HepG2 (cell line): Measurements from ENCODE around the gene GRM4. TPM values are rescaled to one million over a fixed set of nuclear protein-coding genes. Genes with fewer than 3 reads are reported as not detected.
A peak's percentile ranks its signal among the peaks of the same experiment; 100 is the strongest.

Source experiments
- EED ChIP-seq: sonication (generic); formaldehyde crosslinking; IDR thresholded peaks from 2 replicates; pipeline ENCODE4 v1.5.0; 2020; ENCODE audit warnings: mild to moderate bottlenecking, missing genetic modification reagents
- FOXO1 ChIP-seq: sonication (generic); formaldehyde crosslinking; IDR thresholded peaks from 2 replicates; pipeline ENCODE4 v1.4.0; 2020; ENCODE audit warnings: missing genetic modification reagents
- HDAC2 ChIP-seq: sonication (generic); formaldehyde crosslinking; IDR thresholded peaks from 2 replicates; pipeline ENCODE4 v1.4.0; 2020; ENCODE audit warnings: missing genetic modification reagents
- HNRNPL ChIP-seq: fragments of 200-400 bp; formaldehyde crosslinking; IDR thresholded peaks from 2 replicates; pipeline ENCODE4 v1.6.1; 2017; ENCODE audit warnings: mild to moderate bottlenecking, low read depth, low read length
- KIAA2018 ChIP-seq: sonication (generic); formaldehyde crosslinking; IDR thresholded peaks from 2 replicates; pipeline ENCODE4 v1.5.0; 2020; ENCODE audit warnings: mild to moderate bottlenecking, missing genetic modification reagents, borderline replicate concordance
- MAF1 ChIP-seq: sonication (generic); formaldehyde crosslinking; IDR thresholded peaks from 2 replicates; pipeline ENCODE4 v1.5.0; 2020; ENCODE audit warnings: missing genetic modification reagents, borderline replicate concordance
- MLLT10 ChIP-seq: sonication (generic); formaldehyde crosslinking; IDR thresholded peaks from 2 replicates; pipeline ENCODE4 v1.4.0; 2020; ENCODE audit warnings: missing genetic modification reagents
- RBAK ChIP-seq: sonication (generic); formaldehyde crosslinking; IDR thresholded peaks from 2 replicates; pipeline ENCODE4 v1.5.1; 2020; ENCODE audit warnings: mild to moderate bottlenecking, missing genetic modification reagents
- REPIN1 ChIP-seq: sonication (generic); formaldehyde crosslinking; IDR thresholded peaks from 2 replicates; pipeline ENCODE4 v1.8.0; 2022; ENCODE audit warnings: missing genetic modification reagents, low read depth, mild to moderate bottlenecking, borderline replicate concordance
- SATB2 ChIP-seq: sonication (generic); formaldehyde crosslinking; IDR thresholded peaks from 2 replicates; pipeline ENCODE4 v1.5.0; 2020; ENCODE audit warnings: missing genetic modification reagents
- SNAPC5 ChIP-seq: sonication (generic); formaldehyde crosslinking; IDR thresholded peaks from 2 replicates; pipeline ENCODE4 v1.8.1; 2023; ENCODE audit warnings: mild to moderate bottlenecking, missing genetic modification reagents, borderline replicate concordance
- ZNF207 ChIP-seq: fragments of 450-650 bp; IDR thresholded peaks from 2 replicates; pipeline ENCODE4 v1.6.1; 2016; ENCODE audit warnings: antibody characterized with exemption, borderline replicate concordance
- ZNF446 ChIP-seq: sonication (generic); formaldehyde crosslinking; IDR thresholded peaks from 2 replicates; pipeline ENCODE4 v1.5.0; 2020; ENCODE audit warnings: mild to moderate bottlenecking, missing genetic modification reagents
- ZNF770 ChIP-seq: sonication (generic); formaldehyde crosslinking; IDR thresholded peaks from 2 replicates; pipeline ENCODE4 v1.5.0; 2020; ENCODE audit warnings: mild to moderate bottlenecking, missing genetic modification reagents
- ZNF878 ChIP-seq: sonication (generic); formaldehyde crosslinking; IDR thresholded peaks from 2 replicates; pipeline ENCODE4 v1.8.1; 2023; ENCODE audit warnings: mild to moderate bottlenecking, missing genetic modification reagents, moderate library complexity
- polyA plus RNA-seq, 8 experiments: library from polyadenylated mRNA; depleted of rRNA in 3 of 8; stranded (reverse) in 7 of 8; unstranded in 1 of 8; fragments of >200 nt; fragmentation: Illumina TruSeq in 4 of 8; extraction: Trizol in 4 of 8; gene quantifications; 2 replicates each; pipeline versions ENCODE4 v1.2.1 to v1.2.3, GENCODE V29; 2011 to 2016; ENCODE audit warnings: low read depth in 4 of 8, missing spikeins in 1 of 8, mixed read lengths in 1 of 8; ENCODE audit not compliant: insufficient read depth in 1 of 8
- total RNA-seq, 5 experiments: library from RNA; depleted of rRNA; stranded (reverse); fragments of >200 nt; fragmentation: Illumina TruSeq; extraction: Trizol; gene quantifications; 2 replicates each; pipeline ENCODE4 v1.2.3, GENCODE V29; 2016; ENCODE audit warnings: low read depth in 1 of 5
- TF ChIP-seq, protein P1 (sequence below): sonication (generic); formaldehyde crosslinking; IDR thresholded peaks from 2 replicates; pipeline ENCODE4 v1.9.0; 2022; ENCODE audit warnings: low read depth, missing genetic modification reagents

GRM4 gene
- total and polyA plus RNA-seq, 2 of the 13 experiments (the other 11 are each of a cell fraction or from before 2014, with no cell fraction given): not detected

DNA sequence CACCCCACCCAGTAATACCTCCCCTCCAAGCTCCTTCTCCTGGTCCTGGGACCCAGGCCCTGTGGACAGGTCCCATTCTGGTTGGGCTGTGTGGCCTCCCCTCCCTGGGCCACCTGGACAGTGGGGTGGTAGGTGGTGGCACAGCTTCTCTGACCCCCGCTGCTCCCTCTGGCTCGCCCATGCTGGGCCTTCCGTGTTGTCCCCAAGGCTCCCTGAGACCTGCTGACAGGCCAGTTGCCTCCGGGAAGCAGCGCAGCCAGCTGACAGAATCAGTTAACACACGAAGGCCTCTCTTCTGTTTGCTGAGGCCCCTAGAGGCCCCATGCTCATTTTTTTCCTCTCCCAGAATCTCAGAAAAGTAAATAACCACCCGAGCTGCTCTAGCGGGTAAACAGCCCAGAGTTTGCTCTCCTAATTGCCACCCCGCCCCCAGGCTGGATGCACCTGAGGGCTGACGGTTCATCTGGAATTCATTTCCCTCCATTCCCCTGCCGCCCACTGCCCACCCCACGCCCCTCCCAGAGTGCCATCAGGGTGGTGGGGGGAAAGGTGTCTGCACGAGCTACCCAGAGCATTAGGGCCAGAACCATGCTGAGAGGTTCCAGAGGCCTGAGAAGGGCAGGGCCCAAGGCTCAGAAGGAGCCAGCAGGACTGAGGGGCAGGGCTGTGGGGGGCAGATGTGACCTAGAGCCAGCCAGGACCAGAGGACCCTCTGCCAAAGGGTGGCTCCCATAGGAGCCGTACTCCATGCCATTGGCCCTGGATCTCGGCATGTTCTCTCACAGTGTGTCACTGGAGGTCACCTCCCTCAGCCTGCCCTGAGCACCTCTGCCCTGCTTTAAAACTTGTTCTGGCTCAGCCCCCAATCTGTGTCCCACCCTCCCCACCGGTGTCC is 157.5 kb downstream of the GRM4 start (continued):
- TF ChIP-seq KIAA2018 (CRISPR knock-in tag): no peak
- no peak for TF ChIP-seq EED (CRISPR knock-in tag)
- TF ChIP-seq MLLT10: no peak
- peak; percentile 86 for TF ChIP-seq REPIN1 (CRISPR knock-in tag)
- peak; percentile 98 for TF ChIP-seq FOXO1 (CRISPR knock-in tag)
- TF ChIP-seq MAF1 (CRISPR knock-in tag): no peak
- no peak for TF ChIP-seq HNRNPL
- TF ChIP-seq ZNF770 (CRISPR knock-in tag): peak; percentile 69
- peak; percentile 43; the same call in 1 of the 2 replicates for TF ChIP-seq SATB2 (CRISPR knock-in tag)
- TF ChIP-seq HDAC2 (CRISPR knock-in tag): peak; percentile 100
- TF ChIP-seq, protein P1, sequence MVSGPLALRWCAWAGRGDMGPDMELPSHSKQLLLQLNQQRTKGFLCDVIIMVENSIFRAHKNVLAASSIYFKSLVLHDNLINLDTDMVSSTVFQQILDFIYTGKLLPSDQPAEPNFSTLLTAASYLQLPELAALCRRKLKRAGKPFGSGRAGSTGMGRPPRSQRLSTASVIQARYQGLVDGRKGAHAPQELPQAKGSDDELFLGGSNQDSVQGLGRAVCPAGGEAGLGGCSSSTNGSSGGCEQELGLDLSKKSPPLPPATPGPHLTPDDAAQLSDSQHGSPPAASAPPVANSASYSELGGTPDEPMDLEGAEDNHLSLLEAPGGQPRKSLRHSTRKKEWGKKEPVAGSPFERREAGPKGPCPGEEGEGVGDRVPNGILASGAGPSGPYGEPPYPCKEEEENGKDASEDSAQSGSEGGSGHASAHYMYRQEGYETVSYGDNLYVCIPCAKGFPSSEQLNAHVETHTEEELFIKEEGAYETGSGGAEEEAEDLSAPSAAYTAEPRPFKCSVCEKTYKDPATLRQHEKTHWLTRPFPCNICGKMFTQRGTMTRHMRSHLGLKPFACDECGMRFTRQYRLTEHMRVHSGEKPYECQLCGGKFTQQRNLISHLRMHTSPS (CRISPR knock-in tag): 0 out of 2 replicates have a peak, but pooled peaks have one; percentile 72
- TF ChIP-seq ZNF878 (CRISPR knock-in tag): peak; percentile 90; the same call in 1 of the 2 replicates
- peak; percentile 90; the same call in 1 of the 2 replicates for TF ChIP-seq SNAPC5 (CRISPR knock-in tag)
- no peak for TF ChIP-seq ZNF446 (CRISPR knock-in tag)
- TF ChIP-seq RBAK: no peak
- TF ChIP-seq ZNF207: no peak
